Measurements from ENCODE around the gene SEC24D.

The SEC24D gene

DNA sequence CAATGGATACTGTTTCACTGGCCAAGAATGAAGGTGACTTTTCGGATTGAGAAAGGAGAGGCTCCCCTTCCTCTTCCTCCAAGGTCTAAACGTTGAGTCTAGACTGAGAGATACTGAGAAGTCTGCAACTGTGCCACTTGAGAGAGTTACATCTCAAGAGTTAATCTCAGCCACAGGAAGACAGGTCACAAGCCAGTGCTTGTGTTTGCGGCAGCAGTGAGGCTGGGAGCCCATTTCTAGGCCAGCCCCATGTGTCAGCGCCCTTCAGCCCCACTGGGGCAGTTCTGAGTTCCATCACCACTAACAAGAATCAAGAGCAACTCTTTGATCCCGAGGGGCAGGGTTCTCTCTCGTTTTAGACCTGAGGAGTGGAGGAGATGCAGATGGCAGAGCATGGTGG lies 7.3 kb upstream of the SEC24D start:
- DNase-seq, result no peak

DNA sequence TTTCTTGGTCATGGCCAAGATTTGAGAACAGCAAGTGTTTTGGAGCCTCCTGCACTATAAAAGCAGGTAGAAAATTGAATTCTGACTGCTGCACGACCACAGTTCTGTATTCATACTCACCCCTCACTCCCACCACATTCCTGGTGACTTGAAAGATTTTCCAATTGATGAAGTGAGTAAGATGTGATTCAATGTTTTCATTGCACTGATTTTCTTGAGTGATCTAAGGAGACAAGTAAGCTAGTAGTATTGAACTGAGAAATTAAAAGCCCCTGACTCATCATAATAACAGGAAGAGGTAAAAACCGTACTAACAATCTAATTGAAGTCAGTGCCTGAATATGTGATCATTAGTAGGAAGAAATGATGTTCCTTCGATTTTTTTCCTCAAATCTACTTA lies 6.1 kb upstream of the SEC24D start:
- no peak for DNase-seq

GRCh38 chr4:118839221-118839927 lies 3.4 kb upstream of the SEC24D start:
- no peak for DNase-seq

- no peak for DNase-seq
These were observed 1.2 kb upstream of the SEC24D start for GRCh38 chr4:118837121-118837507.

GRCh38 chr4:118836301-118837120 lies 585 bp upstream of the SEC24D start:
- DNase-seq, result no peak

DNA sequence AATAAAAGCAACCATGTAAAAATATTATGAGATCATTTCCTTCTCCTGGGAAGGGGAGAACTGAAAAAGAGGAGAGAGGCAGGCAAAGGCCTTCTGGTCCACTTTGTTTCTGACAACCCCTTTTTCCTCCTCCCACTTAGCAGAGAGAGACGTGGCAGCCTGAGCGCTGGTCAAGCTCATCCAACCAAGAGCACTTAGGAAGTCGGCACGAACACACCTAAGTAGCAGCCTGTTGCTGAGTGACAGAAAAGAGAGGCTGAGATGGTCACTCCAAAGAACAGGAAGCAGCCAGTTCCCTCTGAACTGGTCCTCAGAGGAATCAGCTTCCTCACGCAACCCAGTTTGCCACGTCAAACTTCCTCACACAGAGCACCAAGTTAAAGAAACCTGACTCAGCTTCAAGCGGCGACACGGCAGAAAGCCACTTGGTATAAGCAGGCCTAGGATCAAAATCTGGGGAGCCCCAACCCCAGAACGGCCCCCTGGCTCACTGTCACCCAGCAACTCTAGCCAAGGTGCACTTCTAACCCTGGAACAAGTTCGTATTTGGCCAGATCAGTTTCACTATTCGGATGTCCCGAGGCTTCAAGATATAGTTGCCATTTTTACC lies 861 bp downstream of the SEC24D start:
- DNase-seq, result peak; percentile 48

DNA sequence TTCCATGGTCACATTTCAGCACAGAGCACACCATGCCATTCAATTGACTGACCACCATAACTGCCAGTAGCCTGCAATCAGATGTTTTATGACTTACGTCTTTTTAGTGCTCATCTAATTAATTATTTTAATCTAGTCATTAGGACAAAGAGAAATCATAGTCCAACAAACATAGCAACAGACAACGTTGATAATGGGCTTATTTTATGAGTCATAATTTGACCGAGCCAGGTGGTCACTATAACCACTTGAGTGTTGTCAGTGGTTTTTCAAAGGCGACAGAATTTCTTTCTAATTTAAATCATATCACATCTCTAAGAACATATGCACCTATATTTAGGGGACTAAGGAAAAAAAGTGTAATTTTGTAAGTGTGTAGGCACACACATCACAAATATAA lies 1.9 kb downstream of the SEC24D start:
- DNase-seq, result no peak

GRCh38 chr4:118833192-118833820 lies 2.6 kb downstream of the SEC24D start:
- no peak for DNase-seq

DNA sequence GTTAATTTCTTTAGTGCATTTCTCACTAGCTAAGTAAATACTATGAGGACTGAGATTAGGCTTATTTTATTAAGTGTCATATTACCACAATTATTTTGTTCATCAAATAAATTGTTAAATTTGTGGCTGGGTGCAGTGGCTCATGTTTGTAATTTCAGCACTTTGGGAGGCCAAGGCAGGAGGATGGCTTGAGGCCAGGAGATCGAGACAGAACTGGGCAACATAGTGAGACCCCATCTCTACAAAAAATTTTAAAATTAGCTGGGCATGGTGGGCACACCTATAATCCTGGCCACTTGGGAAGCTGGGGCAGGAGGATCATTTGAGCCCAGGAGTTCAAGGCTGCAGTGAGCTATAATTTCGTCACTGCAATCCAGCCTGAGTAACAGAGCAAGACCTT lies 6.8 kb downstream of the SEC24D start:
- DNase-seq, result no peak

GRCh38 chr4:118826723-118827444 lies 9.0 kb downstream of the SEC24D start:
- no peak for DNase-seq

DNA sequence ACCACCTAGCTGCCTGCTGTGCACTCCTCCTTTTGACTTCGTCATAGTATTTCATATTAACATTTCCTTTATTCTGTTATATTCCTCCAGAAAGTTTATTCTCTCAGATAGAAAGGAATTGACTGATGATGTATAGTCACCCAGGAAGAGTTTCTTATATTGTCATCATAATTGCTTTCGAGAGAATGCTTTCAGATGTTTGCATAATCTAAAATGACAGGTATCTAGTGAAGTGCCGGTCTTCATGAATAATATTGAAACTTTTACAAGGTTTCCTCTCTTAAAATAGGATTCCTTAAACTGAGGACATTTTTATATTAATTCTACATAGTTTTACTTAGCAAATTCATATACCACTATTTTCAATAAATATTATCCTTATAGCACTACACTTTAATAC lies 10.1 kb downstream of the SEC24D start:
- no peak for DNase-seq

GRCh38 chr4:118824141-118824540 lies 11.8 kb downstream of the SEC24D start:
- DNase-seq, result no peak

- no peak for DNase-seq
These were observed 12.5 kb downstream of the SEC24D start for GRCh38 chr4:118823471-118823870.

DNA sequence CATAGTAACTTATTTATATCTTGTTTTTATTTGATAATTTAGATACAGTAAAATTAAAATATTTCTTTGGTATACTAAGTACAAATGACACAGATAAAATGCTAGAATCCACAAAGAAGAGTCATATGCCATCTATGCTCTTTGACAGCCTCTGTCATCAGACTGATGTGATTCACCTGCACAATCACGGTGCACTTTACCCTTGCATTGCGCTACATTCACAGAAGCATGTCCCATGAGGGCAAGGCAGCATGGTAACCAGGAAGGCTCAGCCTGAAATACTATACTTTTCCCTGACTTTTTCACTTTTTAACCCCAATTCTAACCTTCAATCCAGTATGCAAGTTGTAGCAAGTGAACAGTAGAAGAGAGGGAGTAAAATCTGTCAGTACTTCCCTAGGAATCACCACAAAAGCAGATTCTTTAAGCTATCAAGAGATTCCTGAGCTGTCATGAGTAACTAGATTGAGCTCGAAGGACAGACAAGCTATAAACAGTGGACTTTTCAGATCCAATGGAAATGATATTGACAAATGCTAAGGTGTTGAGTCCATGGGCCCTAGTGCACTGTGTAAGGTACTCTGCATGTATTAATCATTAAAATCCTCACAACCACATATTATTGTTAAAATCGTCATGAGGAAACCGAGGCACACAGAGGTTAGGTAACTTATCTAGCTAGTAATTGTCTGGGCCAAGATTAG lies 14.2 kb downstream of the SEC24D start:
- no peak for DNase-seq

DNA sequence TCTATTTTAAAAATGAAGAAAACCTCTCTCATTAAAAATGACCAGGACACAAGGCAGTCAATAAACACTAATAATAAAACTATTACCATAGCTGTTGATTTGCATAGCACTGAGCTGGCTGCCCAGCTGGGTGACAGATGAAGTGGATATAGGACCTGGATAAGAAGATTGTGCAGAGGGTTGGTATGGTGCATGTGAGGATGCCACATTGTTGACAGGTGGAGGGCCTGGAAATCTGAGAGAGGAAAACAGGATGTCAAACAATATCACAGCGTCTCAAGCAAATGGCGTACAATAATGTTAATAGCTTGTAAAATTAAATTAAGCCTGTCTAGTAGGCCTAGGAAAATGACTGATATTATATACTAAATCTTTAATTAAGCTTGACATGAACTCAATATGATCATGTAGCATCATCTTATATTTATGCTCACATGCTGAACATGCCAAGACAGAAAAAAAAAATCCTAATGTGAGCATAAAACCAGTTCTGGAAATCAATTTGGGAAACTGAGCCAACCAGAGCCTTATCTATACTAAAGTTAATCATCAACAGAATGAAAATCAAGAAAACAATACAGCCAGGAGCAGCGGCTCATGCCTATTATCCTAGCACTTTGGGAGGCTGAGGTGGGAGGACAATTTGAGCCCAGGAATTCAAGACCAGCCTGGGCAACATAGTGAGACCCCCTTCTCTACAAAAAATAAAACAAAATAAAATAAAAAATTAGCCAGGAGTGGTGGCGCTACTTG lies 18.6 kb downstream of the SEC24D start:
- no peak for DNase-seq

GRCh38 chr4:118816538-118817177 lies 19.3 kb downstream of the SEC24D start:
- DNase-seq, result no peak

- DNase-seq, result no peak
These were observed 21.0 kb downstream of the SEC24D start for GRCh38 chr4:118814891-118815290.

DNA sequence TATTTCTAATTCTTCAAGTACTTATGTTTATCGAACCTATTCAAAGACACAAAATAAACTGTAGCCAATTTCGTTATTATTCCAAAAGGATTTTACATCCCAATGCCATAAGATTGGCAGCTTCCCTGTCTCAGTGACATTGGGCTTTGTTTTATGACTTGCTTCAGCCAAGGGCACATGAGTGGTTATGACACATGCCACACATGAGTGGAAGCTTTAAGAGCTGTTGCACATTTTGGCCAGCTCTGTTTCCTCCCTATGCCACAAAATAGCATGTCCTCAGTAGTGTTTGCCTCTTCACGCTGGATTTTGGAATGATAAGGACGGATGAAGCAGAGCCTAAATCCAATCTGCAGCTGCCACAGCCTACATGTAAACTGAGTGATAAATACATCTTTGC lies 21.9 kb downstream of the SEC24D start:
- no peak for DNase-seq

GRCh38 chr4:118813561-118813960 lies 22.4 kb downstream of the SEC24D start:
- no peak for DNase-seq

GRCh38 chr4:118811832-118812231 lies 24.1 kb downstream of the SEC24D start:
- DNase-seq, result no peak

Data from midbrain (tissue), 1 donor.